HAP-1 (cell line): Measurements from ENCODE around the gene AGBL4.
"Not testable (repeated sequence)": the region's sequence is repeated elsewhere in the genome, so short reads cannot be mapped to it uniquely, and the experiment has no call there.

Source experiments
- DNase-seq, 2 experiments: peaks; one replicate each; pipeline ENCODE4 v3.0.0-alpha.2; 2016 to 2020; ENCODE audit warnings: low spot score in 2 of 2
- H3K27me3 ChIP-seq: fragments of 250-450 bp; sonication (Bioruptor Pico); 2 replicates; pipeline ENCODE4 v1.5.1; 2020; ENCODE audit warnings: low read depth, mild to moderate bottlenecking, moderate library complexity
- H3K36me3 ChIP-seq: fragments of 250-450 bp; sonication (Bioruptor Pico); replicated peaks from 2 replicates; pipeline ENCODE4 v1.5.1; 2020; ENCODE audit warnings: mild to moderate bottlenecking
- H3K4me1 ChIP-seq: fragments of 250-450 bp; sonication (Bioruptor Pico); 2 replicates; pipeline ENCODE4 v1.5.1; 2020; ENCODE audit warnings: mild to moderate bottlenecking
- H3K4me3 ChIP-seq: fragments of 250-450 bp; sonication (Bioruptor Pico); 2 replicates; pipeline ENCODE4 v1.5.1; 2020; ENCODE audit warnings: mild to moderate bottlenecking, moderate library complexity
- H3K9me3 ChIP-seq: fragments of 250-450 bp; sonication (Bioruptor Pico); 2 replicates; pipeline ENCODE4 v1.5.1; 2020; ENCODE audit warnings: mild to moderate bottlenecking, moderate library complexity
- in situ Hi-C: fragments of 300-500 bp; cut with MboI; formaldehyde crosslinking; loops from 3 replicates; pipeline ENCODE4 v1.14.3; 2020; ENCODE audit warnings: low sequenced_read_pairs, inconsistent platforms, mixed read lengths

AGBL4 gene

DNA sequence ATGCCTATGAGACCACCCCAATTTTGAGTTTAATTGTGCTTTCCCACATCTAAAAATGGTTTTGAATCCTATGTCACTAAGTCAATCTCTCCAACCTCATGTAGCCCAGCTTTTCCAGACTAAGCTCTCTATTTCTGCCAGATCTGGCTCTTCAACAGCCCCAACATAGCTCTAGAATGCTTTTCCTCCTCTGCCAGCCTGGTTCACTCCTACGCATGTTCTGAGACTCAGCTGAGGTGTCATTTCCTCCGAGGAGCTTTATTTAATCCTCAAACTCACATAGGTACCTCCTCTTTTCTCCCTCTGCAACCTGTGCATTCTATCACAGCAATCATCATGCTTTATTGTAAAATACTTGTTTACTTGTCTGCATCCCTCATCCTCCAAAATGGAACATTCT, 729.2 kb downstream of the AGBL4 start:
- H3K4me1 ChIP-seq: no peaks in the 10 kb centered on the region
- no peaks in the 10 kb centered on the region for H3K36me3 ChIP-seq
- H3K4me3 ChIP-seq: no peak overlapping the region
- in situ Hi-C loops: no loop called here
- DNase-seq: no peak
- no peaks in the 10 kb centered on the region for H3K27me3 ChIP-seq
- H3K9me3 ChIP-seq: no peaks in the 10 kb centered on the region

DNA sequence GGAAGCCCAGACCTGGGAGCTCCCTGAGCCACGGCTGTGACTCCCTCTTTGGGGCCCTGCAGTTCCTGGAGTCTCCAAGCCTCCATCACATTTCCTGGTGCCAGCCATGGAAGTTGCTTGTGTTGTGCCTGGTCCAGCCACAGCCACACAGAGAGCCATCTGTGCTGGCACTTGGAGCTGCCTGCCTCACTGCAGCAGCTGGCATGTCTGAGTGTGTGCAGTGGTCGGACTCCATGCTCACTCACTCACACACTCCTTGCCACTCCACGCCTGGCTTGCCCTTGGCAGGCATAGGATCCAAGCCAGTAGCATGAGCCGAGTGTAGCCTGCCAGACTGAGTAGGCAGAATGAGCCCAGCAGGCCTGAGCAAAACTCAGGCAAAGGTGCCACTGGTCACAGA, 730.7 kb downstream of the AGBL4 start:
- no peak for DNase-seq
- in situ Hi-C loops: no loop called here
- Histone ChIP-seq H3K4me3 (no peak overlapping the region), H3K9me3 (no peaks in the 10 kb centered on the region), H3K4me1 (no peaks in the 10 kb centered on the region), H3K27me3 (no peaks in the 10 kb centered on the region), H3K36me3 (no peaks in the 10 kb centered on the region)

GRCh38 chr1:49257211-49258049, 766.3 kb downstream of the AGBL4 start:
- DNase-seq, H3K36me3 ChIP-seq, H3K27me3 ChIP-seq, H3K9me3 ChIP-seq, in situ Hi-C loops, H3K4me3 ChIP-seq, H3K4me1 ChIP-seq: not testable (repeated sequence)

DNA sequence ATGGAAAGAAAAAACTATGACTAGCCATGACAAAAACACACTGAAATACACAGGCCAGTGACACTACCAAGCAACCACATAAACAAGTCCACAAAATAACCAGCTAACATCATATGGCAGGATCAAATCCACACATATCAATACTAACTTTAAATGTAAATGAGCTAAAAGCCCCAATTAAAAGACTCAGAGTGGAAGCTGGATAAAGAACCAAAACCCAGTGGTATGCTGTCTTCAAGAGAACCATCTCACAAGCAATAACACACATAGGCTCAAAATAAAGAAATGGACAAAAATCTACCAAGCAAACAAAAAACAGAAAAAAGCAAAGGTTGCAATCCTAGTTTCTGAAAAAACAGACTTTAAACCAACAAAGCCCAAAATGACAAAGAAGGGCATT, 770.8 kb downstream of the AGBL4 start:
- no peak for DNase-seq
- Histone ChIP-seq H3K27me3 (no peaks in the 10 kb centered on the region), H3K36me3 (no peaks in the 10 kb centered on the region), H3K4me3 (no peak overlapping the region), H3K9me3 (no peaks in the 10 kb centered on the region), H3K4me1 (no peaks in the 10 kb centered on the region)
- in situ Hi-C loops: no loop called here

DNA sequence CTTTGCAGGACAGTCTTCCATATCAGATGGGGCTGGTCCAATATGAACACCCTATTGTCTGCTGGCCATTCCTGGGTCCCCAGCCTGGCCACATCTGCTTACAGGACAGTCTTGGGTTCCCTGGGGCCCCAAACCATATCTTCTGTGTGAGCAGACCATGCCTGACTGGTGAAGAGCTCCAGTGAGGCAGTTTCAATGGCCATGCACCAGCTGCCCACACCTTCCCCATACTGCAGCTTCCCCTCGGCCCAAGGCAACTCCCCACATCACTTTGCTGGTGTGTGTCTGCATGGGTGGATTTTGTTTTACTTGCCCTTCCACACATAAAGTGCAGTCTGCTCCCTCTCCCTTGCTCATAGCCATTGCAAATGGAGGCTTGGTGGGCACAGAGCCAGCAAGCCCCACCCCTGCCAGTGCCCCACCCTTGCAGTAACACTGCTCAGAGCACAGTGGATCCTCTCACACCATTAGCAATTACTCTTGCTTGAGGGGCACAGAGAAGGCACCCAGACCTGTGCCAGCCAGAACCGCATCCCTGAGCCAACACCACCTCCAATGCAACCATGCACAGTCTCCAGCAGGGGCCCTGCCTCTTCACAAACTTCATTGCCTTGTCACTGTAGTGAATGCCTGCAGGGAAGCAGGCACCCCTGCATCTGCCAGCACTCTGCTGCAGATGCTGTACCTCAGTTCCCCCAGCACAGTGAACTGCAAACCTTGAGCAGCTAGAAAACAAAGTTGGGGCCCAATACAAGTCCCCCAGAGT, 772.6 kb downstream of the AGBL4 start:
- Histone ChIP-seq H3K27me3 (no peaks in the 10 kb centered on the region), H3K4me3 (no peak overlapping the region), H3K9me3 (no peaks in the 10 kb centered on the region), H3K36me3 (no peaks in the 10 kb centered on the region), H3K4me1 (no peaks in the 10 kb centered on the region)
- no peak for DNase-seq
- in situ Hi-C loops: no loop called here

- Histone ChIP-seq H3K4me3 (no peak overlapping the region), H3K27me3 (no peaks in the 10 kb centered on the region), H3K36me3 (no peaks in the 10 kb centered on the region), H3K4me1 (no peaks in the 10 kb centered on the region), H3K9me3 (no peaks in the 10 kb centered on the region)
- in situ Hi-C loops: no loop called here
- no peak for DNase-seq
Measured at GRCh38 chr1:49240709-49241221, 783.0 kb downstream of the AGBL4 start.

GRCh38 chr1:49234988-49235387, 788.8 kb downstream of the AGBL4 start:
- DNase-seq: no peak
- H3K4me1 ChIP-seq: no peaks in the 10 kb centered on the region
- H3K27me3 ChIP-seq: no peaks in the 10 kb centered on the region
- H3K9me3 ChIP-seq: no peaks in the 10 kb centered on the region
- no peak overlapping the region for H3K4me3 ChIP-seq
- H3K36me3 ChIP-seq: no peaks in the 10 kb centered on the region
- in situ Hi-C loops: no loop called here

- no peaks in the 10 kb centered on the region for H3K4me1 ChIP-seq
- H3K27me3 ChIP-seq: no peaks in the 10 kb centered on the region
- no peak for DNase-seq
- no peaks in the 10 kb centered on the region for H3K9me3 ChIP-seq
- no peak overlapping the region for H3K4me3 ChIP-seq
- H3K36me3 ChIP-seq: no peaks in the 10 kb centered on the region
- in situ Hi-C loops: no loop called here
Measured at GRCh38 chr1:49229555-49229954, 794.2 kb downstream of the AGBL4 start.

GRCh38 chr1:49226758-49227157, 797.0 kb downstream of the AGBL4 start:
- Histone ChIP-seq H3K36me3 (no peaks in the 10 kb centered on the region), H3K4me3 (no peak overlapping the region), H3K27me3 (no peaks in the 10 kb centered on the region), H3K9me3 (no peaks in the 10 kb centered on the region), H3K4me1 (no peaks in the 10 kb centered on the region)
- in situ Hi-C loops: no loop called here
- DNase-seq: no peak

- Histone ChIP-seq H3K36me3 (no peaks in the 10 kb centered on the region), H3K4me1 (no peaks in the 10 kb centered on the region), H3K9me3 (no peaks in the 10 kb centered on the region), H3K4me3 (no peak overlapping the region), H3K27me3 (no peaks in the 10 kb centered on the region)
- in situ Hi-C loops: no loop called here
- no peak for DNase-seq
Measured at GRCh38 chr1:49225464-49225863, 798.3 kb downstream of the AGBL4 start.

DNA sequence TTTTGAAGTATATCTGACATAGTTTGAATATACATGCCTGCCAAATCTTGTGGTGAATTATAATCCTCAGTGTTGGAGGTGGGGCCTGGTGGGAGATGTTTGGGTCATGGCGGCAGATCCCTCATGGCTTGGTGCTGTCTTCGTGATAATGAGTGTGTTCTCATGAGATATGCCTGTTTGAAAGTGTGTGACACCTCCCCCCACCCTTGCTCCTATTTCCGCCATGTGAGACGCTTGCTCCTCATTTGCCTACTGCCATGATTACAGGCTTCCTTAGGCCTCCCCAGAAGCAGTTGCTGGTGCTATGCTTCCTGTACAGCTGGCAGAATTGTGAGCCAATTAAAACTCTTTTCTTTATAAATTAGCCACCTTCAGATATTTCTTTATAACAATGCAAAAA, 810.5 kb downstream of the AGBL4 start:
- in situ Hi-C loops: no loop called here
- H3K4me3 ChIP-seq: no peak overlapping the region
- H3K27me3 ChIP-seq: no peaks in the 10 kb centered on the region
- no peak for DNase-seq
- H3K36me3 ChIP-seq: no peaks in the 10 kb centered on the region
- H3K4me1 ChIP-seq: no peaks in the 10 kb centered on the region
- no peaks in the 10 kb centered on the region for H3K9me3 ChIP-seq

DNA sequence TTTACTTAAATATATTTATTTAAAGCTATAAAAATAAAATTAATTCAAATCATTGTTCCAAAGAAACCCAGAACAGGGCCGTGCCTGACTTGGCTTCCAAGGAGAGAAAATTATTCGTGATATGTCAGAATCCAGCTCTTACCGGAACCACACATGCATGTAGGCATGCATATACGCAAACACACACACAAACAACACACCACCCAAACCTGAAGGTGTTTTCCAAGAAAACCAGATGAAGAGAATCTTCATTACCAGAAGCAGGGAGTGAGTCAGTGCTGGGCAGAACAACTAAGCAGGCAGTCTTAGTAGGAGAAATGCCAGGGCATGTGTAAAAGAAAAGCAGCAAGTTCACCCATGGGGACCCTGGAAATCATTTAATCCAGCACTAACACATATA, 815.0 kb downstream of the AGBL4 start:
- H3K9me3 ChIP-seq: no peaks in the 10 kb centered on the region
- H3K36me3 ChIP-seq: no peaks in the 10 kb centered on the region
- no peaks in the 10 kb centered on the region for H3K27me3 ChIP-seq
- H3K4me3 ChIP-seq: no peak overlapping the region
- no peak for DNase-seq
- in situ Hi-C loops: no loop called here
- H3K4me1 ChIP-seq: no peaks in the 10 kb centered on the region

DNA sequence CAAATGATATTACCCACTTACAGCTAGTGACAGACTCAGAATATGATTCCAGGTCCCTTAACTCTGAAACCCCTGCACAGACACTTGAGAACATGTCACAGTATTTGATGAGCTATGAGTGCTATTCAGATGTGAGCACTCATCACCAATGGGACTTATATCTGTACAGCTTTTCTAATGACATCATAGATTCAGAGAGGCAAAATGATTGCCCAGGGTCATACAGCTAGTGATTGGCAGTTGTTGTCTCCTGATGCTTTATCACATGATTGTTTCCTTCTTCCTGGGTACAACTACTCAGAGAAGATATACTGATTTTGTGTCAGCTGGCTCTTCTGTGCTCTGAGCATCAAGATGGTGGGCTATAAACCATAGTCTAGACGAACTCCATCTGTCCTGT, 819.0 kb downstream of the AGBL4 start:
- no peak for DNase-seq
- no peak overlapping the region for H3K4me3 ChIP-seq
- H3K36me3 ChIP-seq: no peaks in the 10 kb centered on the region
- no peaks in the 10 kb centered on the region; the same call in 1 of the 2 replicates for H3K9me3 ChIP-seq
- H3K4me1 ChIP-seq: no peaks in the 10 kb centered on the region
- in situ Hi-C loops: no loop called here
- H3K27me3 ChIP-seq: no peaks in the 10 kb centered on the region

DNA sequence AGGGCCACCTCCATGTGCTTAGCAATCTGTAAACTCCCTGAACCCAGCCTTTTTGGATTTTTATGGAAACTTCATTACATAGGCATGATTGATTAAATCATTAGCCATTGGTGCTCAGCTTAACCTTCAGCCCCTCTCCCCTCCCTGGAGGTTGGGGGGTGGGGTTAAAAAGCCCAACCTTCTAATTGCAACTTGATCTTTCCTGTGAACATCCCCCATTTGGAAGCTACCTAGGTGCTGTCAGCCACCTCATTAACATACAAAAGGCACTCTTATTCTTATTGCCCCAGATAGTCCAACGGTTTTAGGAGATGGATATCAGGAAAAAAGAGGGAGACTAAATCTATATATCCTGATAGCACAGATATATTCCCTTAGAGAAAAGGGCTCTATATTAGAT, 823.0 kb downstream of the AGBL4 start:
- DNase-seq: no peak

More for the DNA sequence above, 823.0 kb downstream of the AGBL4 start:
- in situ Hi-C loops: no loop called here
- Histone ChIP-seq H3K36me3 (no peaks in the 10 kb centered on the region), H3K4me1 (no peaks in the 10 kb centered on the region), H3K4me3 (no peak overlapping the region), H3K9me3 (no peaks in the 10 kb centered on the region; the same call in 1 of the 2 replicates), H3K27me3 (no peaks in the 10 kb centered on the region)
